ENCODE measurements around the gene TENT4A. TPM values are rescaled to one million over a fixed set of nuclear protein-coding genes. Genes with fewer than 3 reads are reported as not detected.
"Not testable (repeated sequence)": the region's sequence is repeated elsewhere in the genome, so short reads cannot be mapped to it uniquely, and the experiment has no call there.

TENT4A gene
- polyA plus RNA-seq (ENCODE audit: insufficient read length), result 18.6 TPM

DNA sequence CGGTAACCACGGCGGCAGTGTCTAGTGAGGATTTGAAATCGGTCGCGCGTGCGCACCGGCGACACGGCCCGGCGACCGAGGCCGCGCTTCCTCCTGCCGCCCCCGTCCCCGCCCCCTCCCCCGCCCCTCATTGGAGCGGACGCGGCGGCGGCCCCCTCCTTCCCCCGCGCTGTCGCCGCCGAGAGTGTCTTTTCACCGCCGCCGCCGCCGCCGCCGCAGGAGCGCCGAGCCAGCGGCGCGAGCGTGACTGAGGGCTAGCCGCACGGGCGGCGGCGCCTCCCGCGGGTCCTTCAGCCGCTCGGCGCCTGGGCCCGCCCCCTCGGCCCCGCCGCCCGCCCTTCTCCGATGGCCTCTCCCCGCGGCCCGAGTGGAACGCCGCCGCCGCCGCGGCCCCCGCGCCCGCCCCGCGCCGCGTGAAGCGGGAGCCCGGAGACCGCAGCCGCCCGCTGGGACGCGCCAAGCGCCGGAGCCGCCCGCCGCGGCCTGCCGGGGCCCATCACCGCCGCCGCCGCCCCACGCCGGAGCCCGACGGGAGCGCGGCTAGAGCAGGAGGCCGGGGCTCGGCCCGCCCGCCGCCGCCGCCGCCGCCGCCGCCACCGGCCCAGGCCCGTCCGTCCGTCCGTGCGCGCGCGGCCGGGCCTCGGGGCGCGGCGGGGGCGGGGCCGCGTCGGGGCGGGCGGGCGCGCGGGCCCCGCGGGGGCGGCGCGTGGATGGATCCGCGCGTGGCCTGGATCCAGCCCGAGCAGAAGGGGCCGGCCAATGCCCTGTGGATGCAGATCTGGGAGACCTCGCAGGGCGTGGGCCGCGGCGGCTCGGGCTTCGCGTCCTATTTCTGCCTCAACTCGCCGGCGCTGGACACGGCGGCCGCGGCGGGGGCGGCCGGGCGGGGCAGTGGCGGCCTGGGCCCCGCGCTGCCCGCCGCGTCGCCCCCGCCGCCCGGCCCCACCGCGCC, at the start of gene TENT4A:
TENT4A (plus strand) TSS at position 159 of the 952 bp plus-strand sequence; CDS start at position 711, 552 bp downstream.
- DNase-seq (ENCODE audit: low read depth), result no peak

DNA sequence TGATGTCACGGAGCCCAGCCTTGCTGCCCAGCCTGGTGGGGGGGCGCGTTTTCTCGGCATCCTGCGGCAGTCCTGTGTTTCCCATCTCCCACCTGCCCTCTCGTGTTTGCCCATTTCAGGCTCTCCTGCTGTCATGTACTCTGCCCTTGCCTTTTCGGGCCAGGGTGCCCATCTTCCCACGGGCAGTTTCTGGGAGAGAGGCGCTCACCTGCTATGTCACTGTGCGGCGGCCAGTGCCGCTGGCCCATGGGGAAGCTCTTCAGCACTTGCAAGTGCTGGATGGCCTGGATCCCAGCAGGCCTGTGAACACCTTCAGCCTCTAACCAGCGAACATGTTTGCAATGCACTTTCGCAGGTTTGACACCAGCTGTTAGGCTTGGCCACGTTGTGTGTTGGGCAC, 46.5 kb upstream of the TENT4A start:
- DNase-seq (ENCODE audit: low read depth), result no peak

DNA sequence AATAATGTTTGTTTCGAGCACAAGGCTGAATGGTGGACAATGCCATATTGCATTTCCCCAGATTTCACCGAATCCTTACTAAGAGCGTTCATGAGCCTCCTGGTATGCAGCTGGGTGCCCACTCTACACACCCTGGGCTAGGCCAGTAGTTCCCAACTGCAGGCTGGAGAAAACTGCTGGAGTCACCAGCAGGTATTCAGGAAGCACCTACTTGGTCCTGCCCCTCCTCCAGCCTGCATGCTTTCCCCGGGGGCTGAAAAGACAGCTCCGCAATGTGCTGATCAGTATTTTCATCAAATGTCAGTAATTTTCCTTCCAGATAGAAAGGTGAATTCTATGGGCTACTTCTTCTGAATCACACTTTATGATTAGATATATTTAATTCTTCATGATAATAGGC, 45.6 kb upstream of the TENT4A start:
- no peak for DNase-seq (ENCODE audit: low read depth)

DNA sequence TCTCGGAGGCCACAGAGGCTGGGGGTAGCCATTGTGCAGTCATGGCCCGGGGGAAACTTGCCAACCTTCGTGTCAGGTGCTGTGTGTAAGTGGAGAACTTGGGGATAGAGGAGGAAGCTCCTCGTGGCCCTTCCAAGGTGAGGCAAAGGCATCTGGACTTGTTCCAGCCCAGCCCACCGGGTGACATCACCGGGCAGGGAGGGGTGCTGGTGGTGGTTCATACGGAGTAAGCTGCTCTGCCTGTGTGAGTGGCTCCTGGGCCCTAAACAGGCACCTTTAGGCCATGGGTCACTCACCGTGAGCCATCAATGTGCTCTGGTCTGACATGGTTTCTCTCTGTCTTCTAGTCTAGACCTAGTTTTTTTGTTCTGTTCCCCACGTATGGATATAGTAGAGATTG, 44.5 kb upstream of the TENT4A start:
- DNase-seq (ENCODE audit: low read depth), result not testable (repeated sequence)

DNA sequence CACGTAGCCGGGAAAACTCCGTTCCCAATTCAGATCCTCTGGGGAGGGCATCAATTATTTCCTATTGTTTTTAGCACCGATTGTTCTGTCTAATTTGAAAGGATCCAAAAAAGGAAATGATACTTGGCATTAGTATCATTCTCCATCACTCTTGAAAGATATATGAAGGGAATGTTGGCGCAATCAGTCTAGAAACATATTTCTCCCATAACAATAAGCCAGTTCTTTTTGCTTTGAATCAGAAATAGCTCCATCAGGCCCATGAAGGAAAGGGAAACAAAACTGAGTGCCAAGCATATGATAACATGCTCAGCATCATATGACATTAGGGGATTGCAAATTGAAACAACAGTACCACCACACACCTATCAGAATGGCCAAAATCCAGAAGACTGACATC, 40.2 kb upstream of the TENT4A start:
- DNase-seq (ENCODE audit: low read depth), result no peak

DNA sequence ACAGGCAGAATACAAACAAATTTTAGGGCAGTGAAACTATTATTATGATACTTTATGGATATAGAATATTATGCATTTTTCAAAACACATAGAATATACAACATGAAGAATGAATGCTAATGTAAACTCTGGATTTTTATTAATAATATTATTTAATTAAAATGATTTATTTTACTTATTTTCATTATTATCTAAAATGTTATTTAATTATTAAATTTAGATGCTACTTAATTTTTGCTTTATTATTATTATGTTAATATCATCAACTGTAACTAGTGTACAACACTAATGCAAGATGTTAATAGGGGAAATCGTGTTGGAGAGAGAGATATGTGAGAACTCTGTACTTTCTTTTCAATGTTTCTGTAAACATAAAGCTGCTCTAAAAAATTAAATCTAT, 39.3 kb upstream of the TENT4A start:
- no peak for DNase-seq (ENCODE audit: low read depth)

DNA sequence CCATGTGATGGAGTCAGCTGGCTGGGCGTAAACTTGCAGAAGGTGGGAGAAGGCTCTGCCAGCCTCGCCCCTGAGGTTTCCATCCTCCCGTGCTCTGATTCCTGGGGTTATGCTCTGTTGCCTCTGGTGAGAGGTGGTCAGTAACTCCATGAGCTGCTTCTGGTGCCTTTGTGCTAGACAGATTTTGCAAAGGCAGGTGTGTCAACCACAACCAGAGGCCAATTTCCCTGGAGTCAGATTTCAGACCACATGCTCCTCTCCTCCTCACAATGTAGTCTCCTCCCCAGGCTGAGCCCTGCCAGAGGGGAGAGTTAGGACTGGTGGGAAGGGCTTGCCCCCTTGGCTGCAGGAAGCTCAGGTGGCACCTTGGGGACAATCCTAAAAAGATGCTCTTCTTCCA, 38.8 kb upstream of the TENT4A start:
- DNase-seq (ENCODE audit: low read depth), result no peak

DNA sequence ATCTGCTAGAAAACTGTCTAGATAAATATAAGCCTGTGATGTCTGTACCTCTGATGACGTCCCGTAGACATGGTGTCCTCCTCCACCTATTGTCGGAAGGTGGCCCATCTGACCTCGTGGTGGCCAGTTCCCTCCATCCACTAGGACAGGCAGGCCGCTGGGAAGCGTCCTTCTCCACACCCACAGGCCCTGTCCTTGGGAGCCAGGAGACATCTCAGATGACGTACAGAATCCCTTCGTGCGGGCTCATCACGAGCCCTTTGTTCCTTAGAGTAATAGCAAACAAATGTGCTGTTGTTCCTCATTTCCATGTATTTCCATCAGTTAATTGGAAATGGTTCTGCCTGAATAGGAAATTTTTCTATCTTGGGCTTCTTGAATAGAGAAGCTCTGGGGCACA, 38.3 kb upstream of the TENT4A start:
- no peak for DNase-seq (ENCODE audit: low read depth)

DNA sequence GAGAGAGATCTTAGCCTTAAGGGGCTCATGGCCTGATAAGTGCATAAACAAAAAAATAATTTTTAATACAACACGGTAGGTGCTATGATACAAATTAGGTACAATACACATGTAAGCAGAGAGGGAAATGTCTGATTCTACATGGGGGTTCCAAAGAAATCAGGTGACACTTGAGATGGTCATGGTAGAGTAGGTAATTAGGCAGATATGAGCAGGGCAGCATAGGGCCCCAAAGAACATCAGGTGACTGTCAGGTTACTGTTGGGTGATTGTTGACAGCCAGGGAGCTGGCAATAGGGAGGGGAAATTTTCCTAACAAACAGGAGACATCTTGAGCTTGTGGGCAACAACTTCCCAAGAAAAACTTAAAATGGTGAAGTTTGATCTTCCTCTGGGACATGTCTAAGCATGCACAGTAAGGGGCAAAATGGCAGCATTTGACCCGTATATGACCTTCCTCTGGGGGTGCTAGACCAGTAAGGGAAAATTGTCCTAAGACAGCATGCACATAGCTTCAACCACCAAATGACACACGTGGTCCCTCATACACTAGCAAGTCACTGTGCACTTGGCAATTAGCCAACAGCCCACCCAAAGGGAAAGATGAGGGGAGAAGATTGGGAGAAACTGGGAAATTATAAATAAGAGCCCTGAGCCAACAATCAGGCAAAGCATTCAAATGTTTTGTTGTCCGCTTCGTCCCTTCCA, 37.3 kb upstream of the TENT4A start:
- DNase-seq (ENCODE audit: low read depth), result no peak

DNA sequence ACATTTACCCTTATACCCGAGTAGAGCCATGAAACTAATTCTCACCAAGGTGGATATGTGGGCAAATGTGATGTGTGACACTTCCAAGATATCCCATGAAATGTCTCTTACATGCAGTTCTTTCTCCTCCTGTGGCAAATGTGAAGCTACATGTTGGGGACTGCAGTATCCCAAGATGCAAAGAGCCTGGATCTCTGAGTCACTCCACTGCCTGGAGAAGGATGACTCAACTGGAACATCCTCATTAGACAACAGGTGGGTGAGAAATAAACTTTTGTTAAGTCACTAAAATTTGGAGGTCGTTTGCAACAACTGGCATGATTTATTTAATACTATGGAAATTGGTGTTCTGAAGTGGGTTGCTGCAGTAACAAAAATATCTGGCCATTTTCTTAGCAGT, 36.5 kb upstream of the TENT4A start:
- DNase-seq (ENCODE audit: low read depth), result no peak

DNA sequence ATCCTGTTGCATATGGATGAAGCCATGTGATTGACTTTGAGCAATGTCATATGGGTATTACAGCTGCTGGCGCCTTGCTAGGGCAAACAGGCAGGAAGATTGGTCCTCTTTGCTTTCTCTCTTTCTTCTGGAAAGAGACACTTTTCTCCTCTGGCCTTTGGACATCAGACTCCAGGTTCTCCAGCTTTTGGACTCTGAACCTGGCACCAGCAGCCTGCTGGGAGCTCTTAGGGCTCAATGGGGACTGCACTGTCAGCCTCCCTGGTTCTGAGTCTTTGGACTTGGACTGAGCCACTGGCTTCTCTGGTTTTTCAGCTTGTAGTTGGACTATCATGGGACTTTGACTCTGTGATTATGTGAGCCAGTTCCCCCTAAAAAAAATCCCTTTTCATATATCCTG, 34.8 kb upstream of the TENT4A start:
- no peak for DNase-seq (ENCODE audit: low read depth)

DNA sequence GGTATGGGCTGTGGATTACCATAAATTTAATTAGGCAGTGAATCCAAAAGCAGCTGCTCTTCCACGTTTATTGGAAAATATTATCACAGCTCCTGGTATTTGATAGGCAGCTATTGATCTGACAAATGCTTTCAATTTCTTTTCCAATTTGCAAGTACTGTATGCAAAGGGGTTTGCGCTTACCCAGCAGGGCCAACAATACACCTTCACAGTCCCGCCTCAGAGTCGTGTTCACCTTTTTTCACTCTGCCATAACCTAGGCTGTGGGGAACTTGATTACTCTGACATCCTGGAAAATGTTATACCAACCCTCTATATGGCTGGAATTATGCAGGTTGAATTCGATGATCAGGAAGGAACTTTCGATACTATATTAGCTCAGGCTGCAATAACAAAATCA, 32.3 kb upstream of the TENT4A start:
- no peak for DNase-seq (ENCODE audit: low read depth)

DNA sequence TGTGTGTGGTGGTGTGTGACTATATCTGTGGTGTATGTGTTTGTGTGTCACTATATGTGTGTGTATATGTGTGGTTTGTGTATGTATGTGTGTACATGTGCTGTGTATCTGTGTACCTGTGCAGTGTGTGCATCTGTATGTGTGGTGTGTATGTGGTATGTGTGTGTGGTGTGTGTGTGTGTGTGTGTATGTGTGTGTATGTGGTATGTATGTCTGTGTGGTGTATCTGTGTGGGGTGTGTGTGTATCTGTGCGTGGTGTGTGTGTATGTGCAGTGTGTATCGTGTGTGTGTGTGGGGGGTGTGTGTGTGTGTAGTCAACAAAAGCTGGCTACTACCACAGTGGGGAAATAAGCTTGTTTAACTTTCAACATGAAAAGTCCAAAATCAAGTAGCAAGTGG, 31.6 kb upstream of the TENT4A start:
- no peak for DNase-seq (ENCODE audit: low read depth)

DNA sequence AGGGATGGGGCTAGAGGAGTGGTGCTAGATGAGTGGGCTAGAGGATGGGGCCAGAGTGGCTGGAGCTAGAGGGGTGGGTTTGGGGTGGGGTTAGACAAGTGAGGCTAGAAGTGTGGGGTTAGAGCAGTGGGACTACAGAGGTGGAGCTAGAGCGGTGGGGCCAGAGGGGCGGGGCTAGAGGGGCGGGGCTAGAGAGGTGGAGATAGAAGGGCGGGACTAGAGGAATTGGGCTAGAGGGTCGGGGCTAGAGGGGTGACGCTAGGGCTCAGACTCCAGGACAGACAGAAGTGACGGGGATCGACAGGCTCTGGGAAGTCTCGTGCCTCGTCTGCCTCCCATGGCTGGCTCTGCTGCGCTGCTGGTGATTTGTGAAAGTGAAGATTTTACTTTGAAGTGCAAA, 31.0 kb upstream of the TENT4A start:
- no peak for DNase-seq (ENCODE audit: low read depth)

DNA sequence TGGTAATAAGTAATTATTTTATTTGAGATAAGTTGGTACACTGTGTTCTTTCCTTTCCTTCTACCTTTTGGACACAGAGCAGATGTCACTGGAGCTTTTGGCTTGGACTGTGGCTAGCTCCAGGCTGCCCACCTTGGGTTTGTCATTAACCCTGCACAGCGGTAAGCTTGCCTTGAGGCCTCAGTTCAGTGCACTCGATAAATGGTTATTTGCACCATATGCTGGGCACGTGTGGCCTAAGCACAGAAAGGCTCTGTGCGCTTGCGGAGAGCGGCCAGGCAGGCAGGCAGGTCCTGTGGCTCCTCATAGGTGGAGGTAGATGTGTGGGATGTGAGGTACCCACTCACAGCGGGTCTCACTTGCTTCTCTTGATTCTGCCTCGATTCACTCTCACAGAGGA, 30.0 kb upstream of the TENT4A start:
- no peak for DNase-seq (ENCODE audit: low read depth)

DNA sequence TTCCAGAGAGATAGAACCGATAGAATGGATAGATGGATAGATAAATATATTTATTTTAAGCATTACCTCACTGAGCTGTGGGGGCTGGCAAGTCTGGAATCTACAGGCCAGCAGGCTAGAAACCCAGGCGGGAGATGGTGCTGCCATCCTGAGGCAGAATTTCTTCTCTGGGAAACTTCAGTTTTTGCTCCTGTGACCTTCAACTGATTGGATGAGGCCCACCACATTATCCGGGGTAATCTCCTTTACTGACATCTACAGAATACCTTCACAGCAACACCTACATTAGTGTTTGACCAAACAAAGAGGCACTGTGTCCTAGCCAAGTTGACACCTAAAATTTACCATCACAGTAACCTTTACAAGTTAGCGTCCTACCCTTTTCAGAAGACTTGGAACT, 29.2 kb upstream of the TENT4A start:
- no peak for DNase-seq (ENCODE audit: low read depth)

DNA sequence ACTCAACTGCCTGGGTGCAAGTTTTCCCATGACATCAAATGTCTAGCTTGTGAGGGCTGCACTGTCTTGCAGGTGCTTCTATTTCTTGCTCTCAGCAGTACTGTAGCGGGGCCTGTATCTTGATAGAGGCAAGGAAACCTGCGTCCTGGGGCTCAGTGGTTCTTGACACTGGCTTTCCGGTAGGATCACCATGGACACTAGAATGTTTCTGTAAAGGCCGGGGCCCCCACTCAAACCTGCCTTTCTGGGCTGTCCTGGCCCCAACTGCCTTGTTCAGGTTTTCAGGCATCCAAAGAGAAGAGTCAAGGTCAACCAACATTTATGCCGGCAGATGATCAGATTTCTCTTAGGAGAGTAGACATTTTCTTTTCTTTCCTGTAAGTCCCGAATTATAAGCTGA, 26.7 kb upstream of the TENT4A start:
- DNase-seq (ENCODE audit: low read depth), result no peak

DNA sequence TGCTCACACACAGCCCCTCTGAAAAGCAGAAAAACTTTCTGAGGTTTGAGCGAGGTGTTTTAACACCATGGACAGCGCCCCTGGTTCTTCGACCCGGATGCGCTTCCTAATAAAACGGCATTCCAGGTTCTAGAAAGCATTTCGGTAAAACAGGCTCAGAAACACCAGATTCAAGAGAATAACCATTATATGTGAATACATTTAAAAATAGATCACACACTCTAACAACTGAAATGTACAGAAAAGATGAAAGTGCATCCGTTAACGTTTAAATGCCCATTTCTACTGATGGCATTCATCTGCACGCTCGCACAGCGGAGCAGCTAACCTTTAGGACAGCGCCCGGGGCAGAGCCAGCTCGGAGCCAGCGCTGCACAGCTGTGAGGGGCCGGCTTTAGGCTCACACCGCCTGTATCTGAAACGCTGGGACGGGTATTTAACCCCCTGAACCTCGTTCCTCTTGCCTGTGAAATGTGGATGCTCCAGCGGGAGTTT, 26.3 kb upstream of the TENT4A start:
- DNase-seq (ENCODE audit: low read depth), result peak; percentile 22

DNA sequence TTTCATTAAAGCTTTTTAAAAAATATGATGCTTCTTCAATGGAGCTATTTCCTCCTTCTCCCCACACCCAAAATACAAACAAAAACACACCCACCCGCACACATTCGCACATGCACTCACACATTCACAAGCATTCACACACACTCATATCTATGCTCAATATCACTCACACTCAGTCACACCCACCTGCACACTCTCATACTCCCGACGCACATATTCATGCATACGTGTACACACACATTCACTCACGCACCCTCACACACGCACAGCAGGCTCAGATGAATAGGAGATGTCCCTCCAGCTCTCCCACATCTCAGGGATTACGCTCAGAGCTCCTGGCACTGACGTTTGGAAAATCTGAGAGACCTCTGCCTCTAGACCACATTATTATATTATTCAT, 25.7 kb upstream of the TENT4A start:
- DNase-seq (ENCODE audit: low read depth), result no peak

DNA sequence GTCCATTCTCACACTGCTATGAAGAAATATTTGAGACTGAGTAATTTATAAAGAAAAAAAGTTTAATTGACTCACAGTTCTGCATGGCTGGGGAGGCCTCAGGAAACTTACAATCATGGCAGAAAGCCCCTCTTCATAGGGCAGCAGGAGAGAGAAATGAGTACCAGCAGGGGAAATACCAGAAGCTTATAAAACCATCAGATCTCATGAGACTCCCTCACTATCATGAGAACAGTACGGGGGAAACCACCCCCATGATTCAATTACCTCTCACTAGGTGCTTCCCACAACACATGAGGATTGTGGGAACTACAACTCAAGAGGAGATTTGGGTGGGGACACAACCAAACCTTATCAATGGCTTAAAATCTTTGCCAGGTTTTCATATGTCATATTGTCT, 20.3 kb upstream of the TENT4A start:
- DNase-seq (ENCODE audit: low read depth), result no peak

DNA sequence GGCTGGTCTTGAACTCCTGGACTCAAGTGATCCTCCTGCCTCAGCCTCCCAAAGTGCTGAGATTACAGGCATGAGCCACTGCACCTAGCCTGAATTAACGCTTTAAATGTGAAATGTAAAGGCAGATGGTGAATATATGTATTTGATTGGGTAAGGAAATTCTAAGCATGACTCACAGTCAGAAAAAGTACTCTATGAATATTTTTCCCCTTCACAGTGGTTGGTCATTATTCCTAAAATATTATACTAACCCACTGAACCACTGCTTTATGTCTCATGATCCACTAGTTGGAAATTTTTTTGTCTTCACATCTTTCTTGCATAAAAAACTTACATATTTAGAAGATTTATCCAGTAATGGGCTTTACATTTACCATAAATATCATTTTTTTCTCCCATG, 14.5 kb upstream of the TENT4A start:
- no peak for DNase-seq (ENCODE audit: low read depth)

DNA sequence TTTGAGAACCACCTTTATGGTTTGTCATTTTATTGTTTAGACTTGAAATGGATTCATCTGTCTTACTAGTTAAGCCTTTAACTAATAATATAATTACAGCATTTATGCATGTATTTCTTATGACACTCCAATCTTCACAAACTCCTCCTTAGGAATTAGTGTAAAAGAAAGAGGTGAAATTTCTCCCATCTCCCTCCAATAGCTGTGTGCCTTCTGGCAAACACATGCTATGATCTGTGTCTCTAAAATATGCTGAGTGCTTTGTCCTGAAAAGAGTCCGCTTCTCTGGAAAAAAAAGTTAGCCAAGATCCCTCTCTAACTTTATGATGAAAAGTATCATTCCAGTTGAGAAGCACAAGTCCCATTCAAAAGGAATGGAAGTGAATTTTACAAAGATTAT, 13.9 kb upstream of the TENT4A start:
- no peak for DNase-seq (ENCODE audit: low read depth)

All from forelimb muscle (tissue), 1 donor.